Keratinocyte (primary cell): ENCODE data around the gene DPYD. TPM values are rescaled to one million over a fixed set of nuclear protein-coding genes. Genes with fewer than 3 reads are reported as not detected.

Experiments
- DNase-seq: peaks from one replicate; pipeline ENCODE4 v3.0.0-alpha.2; 2011; ENCODE audit warnings: low read depth, missing footprints, low spot score
- FAIRE-seq: peaks from 2 replicates; lab custom pipeline; 2011; peaks lifted over from hg19 to GRCh38; lab: Jason Lieb, UNC
- H2AFZ ChIP-seq: 2 replicates; pipeline ENCODE4 v1.6.0; 2012; ENCODE audit warnings: low read length, control low read depth, inconsistent platforms; ENCODE audit not compliant: control insufficient read depth
- H3K27ac ChIP-seq: 2 replicates; pipeline ENCODE4 v1.5.1; 2011; ENCODE audit warnings: low read length; ENCODE audit not compliant: control insufficient read depth, insufficient read depth
- H3K27me3 ChIP-seq: 3 replicates; pipeline ENCODE4 v1.6.0; 2011; ENCODE audit warnings: low read length; ENCODE audit not compliant: control insufficient read depth, insufficient read depth; ENCODE audit errors: extremely low read depth
- H3K36me3 ChIP-seq, 2 experiments: 2 replicates in 1 of 2; 3 replicates in 1 of 2; pipeline ENCODE4 v1.5.1; 2011; ENCODE audit warnings: low read length in 2 of 2, mild to moderate bottlenecking in 1 of 2; ENCODE audit not compliant: control insufficient read depth in 2 of 2, insufficient read depth in 2 of 2; ENCODE audit errors: extremely low read depth in 1 of 2
- H3K4me1 ChIP-seq: 3 replicates; pipeline ENCODE4 v1.5.1; 2011; ENCODE audit warnings: low read length; ENCODE audit not compliant: control insufficient read depth, insufficient read depth; ENCODE audit errors: extremely low read depth
- H3K4me2 ChIP-seq: 3 replicates; pipeline ENCODE4 v1.6.0; 2011; ENCODE audit warnings: low read depth, low read length; ENCODE audit not compliant: control insufficient read depth, insufficient read depth; ENCODE audit errors: extremely low read depth
- H3K4me3 ChIP-seq, 3 experiments: fragments of 200-600 bp in 1 of 3; sonication (generic) in 1 of 3; 2 replicates in 2 of 3; 3 replicates in 1 of 3; pipeline ENCODE4 v1.5.1; 2011 to 2016; ENCODE audit warnings: low read length in 3 of 3, mild to moderate bottlenecking in 3 of 3, control low read depth in 2 of 3, inconsistent platforms in 1 of 3, low read depth in 1 of 3, mixed read lengths in 1 of 3, mixed run types in 1 of 3, moderate library complexity in 1 of 3; ENCODE audit not compliant: control insufficient read depth in 2 of 3, insufficient read depth in 2 of 3; ENCODE audit errors: extremely low read depth in 1 of 3
- H3K79me2 ChIP-seq: 2 replicates; pipeline ENCODE4 v1.6.0; 2012; ENCODE audit warnings: low read length; ENCODE audit not compliant: control insufficient read depth, insufficient read depth
- H3K9ac ChIP-seq: 3 replicates; pipeline ENCODE4 v1.6.0; 2011; ENCODE audit warnings: low read length; ENCODE audit not compliant: control insufficient read depth, insufficient read depth; ENCODE audit errors: extremely low read depth
- H3K9me1 ChIP-seq: 3 replicates; pipeline ENCODE4 v1.6.0; 2011; ENCODE audit warnings: low read length; ENCODE audit not compliant: control insufficient read depth, insufficient read depth; ENCODE audit errors: extremely low read depth
- H3K9me3 ChIP-seq: 2 replicates; pipeline ENCODE4 v1.5.1; 2012; ENCODE audit warnings: low read depth, low read length; ENCODE audit not compliant: control insufficient read depth
- H4K20me1 ChIP-seq: 3 replicates; pipeline ENCODE4 v1.6.0; 2011; ENCODE audit warnings: low read length; ENCODE audit not compliant: control insufficient read depth, insufficient read depth; ENCODE audit errors: extremely low read depth
- EZH2 ChIP-seq: IDR thresholded peaks from one replicate; pipeline ENCODE4 v1.6.1; 2012; ENCODE audit warnings: inconsistent platforms, mild to moderate bottlenecking, low read length, moderate library complexity
- dilution Hi-C: fragments of 300-500 bp; cut with MboI; formaldehyde crosslinking; loops from one replicate; pipeline ENCODE4 v1.7.0; 2020; ENCODE audit warnings: low sequenced_read_pairs; ENCODE audit not compliant: extremely low pct_ligation_motif_present
- polyA plus RNA-seq, 5 experiments: library from polyadenylated mRNA; depleted of rRNA in 3 of 5; stranded (reverse) in 3 of 5; stranded (forward) in 1 of 5; unstranded in 1 of 5; fragments of >200 nt; gene quantifications; 1 replicate in 1 of 5; 2 replicates in 3 of 5; 3 replicates in 1 of 5; pipeline versions ENCODE4 v1.2.1 to v1.2.3, GENCODE V29; 2011 to 2012; ENCODE audit warnings: missing spikeins in 2 of 5, low read depth in 1 of 5, low replicate concordance in 1 of 5
- TF ChIP-seq, protein P1 (sequence below), 3 experiments: IDR thresholded peaks in 1 of 3; conservative IDR thresholded peaks in 1 of 3; optimal IDR thresholded peaks in 1 of 3; 2 replicates in 2 of 3; 3 replicates in 1 of 3; pipeline versions ENCODE3 to v1.5.1; 2011; ENCODE audit warnings: low read length in 3 of 3, mild to moderate bottlenecking in 3 of 3, moderate library complexity in 2 of 3, control low read depth in 1 of 3, inconsistent platforms in 1 of 3; ENCODE audit not compliant: insufficient read depth in 2 of 3; ENCODE audit errors: extremely low read depth in 1 of 3

The DPYD gene
- polyA plus RNA-seq, 1 donor (not counting 4 experiments of a cell fraction or from before 2014, with no cell fraction given), result 1.9 TPM

DNA sequence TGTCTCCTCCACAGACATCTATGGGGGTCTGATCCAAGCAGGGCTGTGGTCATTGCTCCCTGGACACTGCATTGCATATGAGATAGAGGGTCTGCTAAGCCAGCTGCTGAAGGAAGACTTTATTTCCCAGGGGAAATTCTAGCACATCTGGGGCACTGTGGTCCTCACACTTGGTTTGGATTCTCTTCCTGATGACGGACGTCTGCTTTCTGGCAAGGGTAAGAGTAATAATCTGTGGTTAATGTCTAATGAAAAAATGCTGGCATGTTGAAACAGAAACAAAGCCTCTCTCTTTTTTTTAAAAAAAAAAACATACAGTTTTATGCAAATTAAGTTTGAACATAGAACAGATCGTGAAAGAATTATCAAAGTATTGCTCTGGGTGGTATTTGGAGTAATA, 553.9 kb downstream of the DPYD start:
- DNase-seq, result no peak
- Histone ChIP-seq H3K36me3 (no peaks in the 10 kb centered on the region), H4K20me1 (no peaks in the 10 kb centered on the region), H3K9me3 (no peaks in the 10 kb centered on the region), H3K27ac (no peak overlapping the region), H3K4me1 (peaks cover 12% of the 10 kb centered on the region), H3K9me1 (no peaks in the 10 kb centered on the region), H3K9ac (no peak overlapping the region), H3K27me3 (no peaks in the 10 kb centered on the region), H2AFZ (no peak overlapping the region), H3K4me2 (no peak overlapping the region), H3K4me3 (no peak overlapping the region), H3K79me2 (no peaks in the 10 kb centered on the region)
- dilution Hi-C loops, result no loop called here
- TF ChIP-seq EZH2, result no peak
- TF ChIP-seq, protein P1, sequence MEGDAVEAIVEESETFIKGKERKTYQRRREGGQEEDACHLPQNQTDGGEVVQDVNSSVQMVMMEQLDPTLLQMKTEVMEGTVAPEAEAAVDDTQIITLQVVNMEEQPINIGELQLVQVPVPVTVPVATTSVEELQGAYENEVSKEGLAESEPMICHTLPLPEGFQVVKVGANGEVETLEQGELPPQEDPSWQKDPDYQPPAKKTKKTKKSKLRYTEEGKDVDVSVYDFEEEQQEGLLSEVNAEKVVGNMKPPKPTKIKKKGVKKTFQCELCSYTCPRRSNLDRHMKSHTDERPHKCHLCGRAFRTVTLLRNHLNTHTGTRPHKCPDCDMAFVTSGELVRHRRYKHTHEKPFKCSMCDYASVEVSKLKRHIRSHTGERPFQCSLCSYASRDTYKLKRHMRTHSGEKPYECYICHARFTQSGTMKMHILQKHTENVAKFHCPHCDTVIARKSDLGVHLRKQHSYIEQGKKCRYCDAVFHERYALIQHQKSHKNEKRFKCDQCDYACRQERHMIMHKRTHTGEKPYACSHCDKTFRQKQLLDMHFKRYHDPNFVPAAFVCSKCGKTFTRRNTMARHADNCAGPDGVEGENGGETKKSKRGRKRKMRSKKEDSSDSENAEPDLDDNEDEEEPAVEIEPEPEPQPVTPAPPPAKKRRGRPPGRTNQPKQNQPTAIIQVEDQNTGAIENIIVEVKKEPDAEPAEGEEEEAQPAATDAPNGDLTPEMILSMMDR (optimal IDR thresholded peaks at IDR 0.05 in 1 of 3, IDR thresholded peaks at IDR 0.05 in 1 of 3, conservative IDR thresholded peaks at IDR 0.05 in 1 of 3; ENCODE audit: extremely low read depth in 1 of 3, insufficient read depth in 2 of 3, low read length in 3 of 3), result no peak
- no peak for FAIRE-seq

DNA sequence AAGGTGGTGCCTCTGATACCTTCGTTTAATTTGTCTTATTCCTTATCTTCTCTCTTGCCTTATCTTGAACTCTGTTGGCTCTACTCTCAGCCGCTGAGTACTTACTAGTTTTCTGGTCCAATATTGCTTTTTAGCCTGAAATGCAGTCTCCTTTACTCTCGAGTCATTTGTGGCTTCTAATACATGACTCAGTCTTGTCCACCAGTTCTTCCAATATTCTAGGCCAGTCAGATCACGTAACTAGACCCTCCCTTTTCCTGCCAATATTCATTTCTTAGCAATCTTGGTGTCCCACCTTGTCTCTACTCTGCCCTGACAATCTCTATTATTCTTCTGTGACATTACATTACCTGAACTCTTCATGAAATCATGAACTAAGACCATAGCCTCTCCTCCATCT, 555.8 kb downstream of the DPYD start:
- H2AFZ ChIP-seq, result peak overlapping the region; percentile 32
- no peak overlapping the region for H3K4me3 ChIP-seq
- DNase-seq, result no peak

More for the DNA sequence above, 555.8 kb downstream of the DPYD start:
- Histone ChIP-seq H3K27ac (no peak overlapping the region), H4K20me1 (no peaks in the 10 kb centered on the region), H3K9ac (no peak overlapping the region), H3K4me2 (no peak overlapping the region), H3K79me2 (no peaks in the 10 kb centered on the region), H3K4me1 (peaks cover 12% of the 10 kb centered on the region), H3K27me3 (no peaks in the 10 kb centered on the region), H3K9me1 (no peaks in the 10 kb centered on the region), H3K36me3 (no peaks in the 10 kb centered on the region), H3K9me3 (no peaks in the 10 kb centered on the region)
- dilution Hi-C loops, result no loop called here
- FAIRE-seq, result peak; percentile 49
- TF ChIP-seq, protein P1 (optimal IDR thresholded peaks at IDR 0.05 in 1 of 3, IDR thresholded peaks at IDR 0.05 in 1 of 3, conservative IDR thresholded peaks at IDR 0.05 in 1 of 3; ENCODE audit: extremely low read depth in 1 of 3, insufficient read depth in 2 of 3, low read length in 3 of 3), result no peak
- TF ChIP-seq EZH2, result no peak
